Ecto neural progenitor cell (in vitro differentiated cells): ENCODE data around the gene RHBDD3.

Source experiments
- DNase-seq: peaks from one replicate; pipeline ENCODE4 v3.0.0-alpha.2; 2018; ENCODE audit warnings: low spot score

Gene RHBDD3

GRCh38 chr22:29269230-29269604 is 1.4 kb upstream of the RHBDD3 start:
- DNase-seq: no peak

DNA sequence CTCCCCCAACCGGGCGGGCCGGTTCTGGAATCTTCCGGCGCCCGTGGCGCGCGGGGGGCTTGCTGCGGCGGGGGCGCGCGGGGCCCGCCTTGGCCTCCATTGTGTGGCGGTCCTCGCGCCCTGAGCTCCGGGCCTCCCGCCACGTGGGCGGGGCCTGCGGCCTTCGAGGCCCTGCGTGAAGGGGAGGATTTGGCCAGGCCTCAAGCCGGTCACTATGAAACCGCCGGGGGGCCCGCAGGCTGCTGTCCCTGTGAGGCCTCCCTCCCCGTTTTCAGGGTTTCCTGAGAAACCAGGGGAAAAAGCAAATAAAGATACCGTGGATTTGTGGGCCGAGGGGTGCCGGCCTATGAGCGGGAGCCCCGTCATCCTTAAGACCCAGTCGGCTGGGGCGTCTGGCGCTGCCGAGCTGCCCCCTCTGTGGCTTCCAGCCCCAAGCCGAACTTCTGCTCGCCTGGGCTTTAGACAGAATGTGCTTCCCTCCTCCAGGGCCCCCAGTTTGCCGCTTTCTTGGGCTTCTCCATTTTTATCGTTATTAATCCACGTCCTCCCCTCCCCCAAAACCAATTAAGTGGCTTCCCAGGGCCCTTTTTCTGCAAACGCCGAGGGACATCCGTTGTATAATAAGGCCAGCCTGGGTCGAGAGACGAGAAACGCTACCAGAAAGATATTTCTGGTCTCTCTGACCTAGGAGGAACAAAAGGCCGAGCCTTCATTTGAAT is 889 bp upstream of the RHBDD3 start:
- no peak for DNase-seq

- DNase-seq: no peak
Observed at GRCh38 chr22:29267462-29267857, 321 bp downstream of the RHBDD3 start.

- DNase-seq: no peak
Observed at GRCh38 chr22:29266564-29267461, 968 bp downstream of the RHBDD3 start.

GRCh38 chr22:29265929-29266328 is 1.9 kb downstream of the RHBDD3 start:
- no peak for DNase-seq

GRCh38 chr22:29265305-29265704 is 2.5 kb downstream of the RHBDD3 start:
- no peak for DNase-seq

GRCh38 chr22:29263791-29264276 is 3.9 kb downstream of the RHBDD3 start:
- DNase-seq: no peak

- DNase-seq: no peak
Observed at GRCh38 chr22:29260601-29261315, 7.0 kb downstream of the RHBDD3 start.

DNA sequence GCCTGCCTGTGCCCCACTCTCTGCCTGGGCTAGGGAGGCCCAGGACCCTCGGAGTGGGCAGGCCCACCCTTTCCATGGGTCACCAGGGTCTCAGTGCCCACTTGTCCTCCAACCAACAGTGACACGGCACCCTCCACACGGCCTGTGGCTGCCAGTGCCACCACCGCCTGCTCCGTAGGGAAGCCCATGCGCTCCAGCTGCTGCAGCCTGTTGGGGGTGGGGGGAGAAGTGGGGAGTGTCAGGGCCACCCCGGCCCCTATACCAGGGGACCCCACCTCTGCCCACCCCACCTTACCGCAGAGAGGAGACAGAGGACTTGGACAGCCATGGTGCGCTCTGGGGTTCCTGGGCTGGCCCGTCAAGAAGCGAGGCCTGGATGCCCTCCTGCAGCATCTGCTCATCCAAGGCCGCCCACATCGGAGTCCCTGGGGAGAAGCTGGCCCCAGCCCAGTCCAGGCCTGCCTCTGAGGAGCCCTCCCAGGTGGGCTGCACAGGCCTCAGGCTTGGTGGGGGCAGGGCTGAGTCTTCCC is 7.7 kb downstream of the RHBDD3 start:
- no peak for DNase-seq

DNA sequence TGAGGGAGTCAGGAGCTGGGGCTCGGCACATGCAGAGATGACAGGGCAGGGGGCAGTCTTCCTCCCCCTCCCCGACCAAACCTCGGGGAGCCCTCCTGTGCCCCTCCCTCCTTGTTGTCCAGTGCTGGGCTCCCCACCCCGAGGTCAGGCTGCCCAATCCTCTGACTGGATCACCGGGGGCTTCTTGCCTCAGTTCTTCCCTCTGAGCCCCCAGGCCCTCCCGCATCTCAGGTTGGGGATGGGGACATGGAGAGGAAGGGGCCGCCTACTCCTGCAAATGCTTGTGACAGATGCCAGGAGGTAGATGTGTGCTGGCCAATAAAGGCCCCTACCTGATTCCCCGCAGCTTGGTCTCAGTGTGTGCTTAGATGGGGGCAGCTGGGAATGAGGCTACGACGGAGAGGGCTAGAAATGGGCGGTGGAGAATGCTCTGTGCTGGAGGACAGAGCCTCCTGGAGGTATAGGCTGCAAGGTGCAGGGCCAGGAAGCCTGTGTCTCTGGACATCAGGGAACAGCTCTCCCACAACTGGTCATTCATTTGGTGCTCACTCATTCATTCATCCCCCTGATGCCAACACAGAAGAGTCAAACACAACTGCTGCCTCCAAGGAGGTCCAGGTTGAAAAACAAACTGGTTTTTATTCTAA is 8.4 kb downstream of the RHBDD3 start:
- no peak for DNase-seq

- DNase-seq: no peak
Observed at GRCh38 chr22:29258407-29259252, 9.2 kb downstream of the RHBDD3 start.

- no peak for DNase-seq
Observed at GRCh38 chr22:29257751-29258181, 10.0 kb downstream of the RHBDD3 start.

DNA sequence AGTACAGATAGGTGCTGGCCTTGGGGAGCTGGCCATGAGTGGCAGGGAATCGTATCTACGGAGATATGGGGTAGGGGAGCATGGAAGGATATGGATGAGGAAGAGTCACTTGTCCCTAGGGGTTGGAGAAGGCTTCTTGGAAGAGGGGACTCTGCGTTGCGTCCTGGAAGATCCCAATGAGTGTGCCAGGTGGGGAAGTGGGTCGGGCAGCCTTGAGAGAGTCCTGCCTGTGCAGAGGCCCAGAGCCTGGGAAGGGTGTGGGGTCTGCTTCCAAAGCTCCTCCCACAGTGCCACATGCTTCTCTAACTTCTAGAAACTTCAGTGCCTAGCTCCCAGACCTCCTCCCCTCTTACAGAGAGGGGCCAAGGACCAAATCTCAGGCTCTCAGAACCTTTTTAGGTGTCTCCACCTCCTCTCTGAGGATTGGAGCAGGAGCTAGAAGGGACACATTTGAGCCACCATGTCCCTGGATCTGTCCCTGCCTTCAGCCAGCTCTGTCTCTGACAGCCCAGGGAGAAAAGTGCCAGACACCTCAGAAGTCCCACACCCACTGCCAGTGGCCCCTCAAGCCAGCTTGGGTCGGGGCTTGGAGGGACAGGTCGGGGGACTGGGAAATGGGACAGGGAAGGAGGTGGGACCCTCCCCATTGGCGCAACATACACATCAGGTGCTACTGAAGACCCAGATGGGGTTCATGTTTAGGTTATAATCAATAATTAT is 11.0 kb downstream of the RHBDD3 start:
- no peak for DNase-seq

- DNase-seq: no peak
Observed at GRCh38 chr22:29255064-29255621, 12.6 kb downstream of the RHBDD3 start.

- no peak for DNase-seq
Observed at GRCh38 chr22:29254286-29254660, 13.5 kb downstream of the RHBDD3 start.

GRCh38 chr22:29253561-29254285 is 14.1 kb downstream of the RHBDD3 start:
- DNase-seq: no peak

- DNase-seq: no peak
Observed at GRCh38 chr22:29251981-29252911, 15.5 kb downstream of the RHBDD3 start.

DNA sequence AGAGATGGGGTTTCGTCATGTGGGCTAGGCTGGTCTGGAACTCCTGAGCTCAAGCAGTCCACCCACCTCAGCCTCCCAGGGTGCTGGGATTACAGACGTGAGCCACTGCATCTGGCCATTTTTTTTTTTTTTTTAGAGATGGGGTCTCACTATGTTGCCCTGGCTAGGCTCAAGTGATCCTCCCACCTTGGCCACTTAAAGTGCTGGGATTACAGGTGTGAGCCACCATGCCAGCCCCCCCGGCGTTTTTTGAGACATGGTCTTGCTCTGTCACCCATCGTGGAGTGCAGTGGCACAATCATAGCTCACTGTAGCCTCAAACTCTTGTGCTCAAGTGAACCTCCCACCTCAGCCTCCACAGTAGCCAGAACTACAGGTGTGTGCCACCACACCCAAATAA is 16.5 kb downstream of the RHBDD3 start:
- no peak for DNase-seq
